Measurements from ENCODE around the gene RNF121. TPM values are rescaled to one million over a fixed set of nuclear protein-coding genes. Genes with fewer than 3 reads are reported as not detected.

The RNF121 gene
- total RNA-seq, 1 donor from 2014 or later = 32.5 TPM

DNA sequence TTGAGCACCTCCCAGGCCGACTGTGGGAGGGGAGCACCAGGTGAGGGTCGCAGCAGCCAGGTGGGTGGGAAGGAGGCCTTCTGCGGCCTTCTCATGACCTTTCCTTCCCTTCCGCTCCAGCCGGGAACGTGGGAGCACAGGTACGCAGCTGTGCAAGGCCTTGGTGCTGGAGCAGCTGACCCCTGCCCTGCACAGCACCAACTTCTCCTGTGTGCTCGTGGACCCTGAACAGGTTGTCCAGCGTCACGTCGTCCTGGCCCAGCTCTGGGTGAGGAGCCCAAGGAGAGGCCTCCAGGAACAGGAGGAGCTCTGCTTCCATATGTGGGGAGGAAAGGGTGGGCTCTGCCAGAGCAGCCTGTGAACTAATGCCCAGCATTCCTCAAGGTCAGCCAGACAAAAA lies 72.4 kb downstream of the RNF121 start:
- no peak for DNase-seq (ENCODE audit: low spot score)
- intact Hi-C loops (cut with DNase I) = no loop called here
- no peak for ATAC-seq

DNA sequence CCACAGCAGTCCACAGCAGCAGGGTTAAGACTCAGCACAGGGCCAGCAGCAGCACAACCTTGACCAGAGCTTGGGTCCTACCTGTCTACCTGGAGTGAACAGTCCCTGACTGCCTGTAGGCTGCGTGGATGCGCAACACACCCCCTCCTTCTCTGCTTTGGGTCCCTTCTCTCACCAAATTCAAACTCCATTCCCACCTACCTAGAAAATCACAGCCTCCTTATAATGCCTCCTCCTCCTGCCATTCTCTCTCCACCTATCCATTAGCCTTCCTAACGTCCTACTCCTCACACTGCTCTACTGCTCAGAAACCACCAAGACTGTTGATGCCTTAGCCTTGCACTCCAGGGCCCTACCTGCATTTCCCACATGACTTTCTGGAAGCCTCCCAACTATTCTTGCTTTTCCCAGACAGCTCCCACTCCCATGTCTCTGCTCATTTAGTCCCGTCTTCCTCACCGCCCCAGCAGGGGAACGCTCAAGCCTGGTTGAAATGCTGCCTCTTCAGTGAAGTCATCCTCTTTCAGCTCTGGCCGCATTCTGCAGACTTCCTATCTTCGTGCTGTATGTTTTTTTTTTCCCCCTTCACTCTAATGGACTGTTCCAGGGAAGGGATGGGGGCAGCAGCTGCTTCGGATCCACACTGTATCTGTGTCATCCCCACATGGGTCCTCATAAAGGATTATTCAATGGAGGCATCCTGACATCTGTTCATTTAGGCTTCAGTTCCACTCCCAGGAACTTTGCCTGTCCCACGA lies 73.2 kb downstream of the RNF121 start:
- intact Hi-C loops (cut with DNase I) = no loop called here
- DNase-seq (ENCODE audit: low spot score) = no peak
- ATAC-seq = no peak

- DNase-seq (ENCODE audit: low spot score) (no peak), ATAC-seq (no peak)
- intact Hi-C loops (cut with DNase I) = no loop called here
These were observed 74.3 kb downstream of the RNF121 start for GRCh38 chr11:72002841-72003775.

DNA sequence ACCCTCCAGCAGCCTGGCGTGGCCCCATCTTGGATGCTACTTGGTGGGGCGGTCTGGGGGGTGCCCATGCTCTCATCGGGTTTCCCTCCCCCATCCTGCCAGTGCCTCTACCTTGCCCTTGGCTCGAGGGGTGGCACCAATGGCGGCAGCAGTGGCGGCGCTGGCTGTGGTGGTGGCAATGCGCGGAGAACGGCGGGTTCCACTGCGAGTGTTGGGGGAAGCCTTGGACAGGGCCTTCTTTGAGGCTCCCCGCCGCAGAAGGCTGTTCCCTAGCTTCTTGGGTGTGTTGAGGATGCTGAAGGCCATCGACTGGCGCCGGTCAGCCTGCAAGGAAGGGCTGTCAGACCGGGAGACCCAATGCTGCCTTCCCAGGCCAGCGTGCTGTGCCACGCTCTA lies 74.9 kb downstream of the RNF121 start:
- ATAC-seq (no peak), DNase-seq (ENCODE audit: low spot score) (no peak)
- intact Hi-C loops (cut with DNase I) = no loop called here

DNA sequence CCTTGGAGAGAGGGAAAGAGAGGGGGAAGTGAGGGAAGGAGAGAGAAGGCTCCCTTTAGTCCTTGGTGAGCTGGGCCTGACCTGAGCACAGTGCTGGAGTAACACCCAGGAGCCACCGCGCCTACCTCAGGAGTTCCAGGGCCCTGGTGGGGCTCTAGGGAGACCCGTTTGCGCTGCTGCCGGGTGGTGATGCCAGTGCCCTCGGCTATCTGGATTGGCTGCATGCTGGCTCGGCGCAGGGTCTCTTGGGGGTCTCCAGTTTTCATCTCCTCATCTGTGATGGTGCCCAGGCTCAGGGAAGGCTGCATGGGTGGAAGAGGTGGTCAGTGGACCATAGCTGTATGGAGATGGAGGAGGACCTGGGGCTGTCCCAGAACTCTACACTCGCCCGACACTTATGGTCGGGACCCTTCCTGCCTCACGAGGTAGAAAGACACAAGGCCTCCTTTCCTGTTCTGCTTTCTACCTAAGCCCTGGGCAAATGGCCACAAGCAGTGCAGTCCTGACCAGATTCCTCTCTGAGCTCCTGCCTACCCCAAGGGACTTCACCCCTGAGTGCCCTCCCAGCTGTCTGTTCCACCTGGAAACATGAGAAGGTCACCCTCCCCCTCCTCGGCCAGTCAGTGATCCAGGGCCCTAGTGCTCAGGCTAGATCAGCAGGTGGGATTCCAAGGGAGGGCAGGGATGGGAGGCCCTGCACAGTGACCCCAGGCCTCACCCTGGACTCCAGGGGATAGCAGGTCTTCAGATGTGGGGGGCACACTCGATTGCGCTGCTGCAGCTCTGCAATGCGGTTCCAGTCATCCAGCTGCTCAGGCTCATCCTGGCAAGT lies 75.9 kb downstream of the RNF121 start:
- DNase-seq (ENCODE audit: low spot score) (no peak), ATAC-seq (no peak)
- intact Hi-C loops (cut with DNase I) = no loop called here

DNA sequence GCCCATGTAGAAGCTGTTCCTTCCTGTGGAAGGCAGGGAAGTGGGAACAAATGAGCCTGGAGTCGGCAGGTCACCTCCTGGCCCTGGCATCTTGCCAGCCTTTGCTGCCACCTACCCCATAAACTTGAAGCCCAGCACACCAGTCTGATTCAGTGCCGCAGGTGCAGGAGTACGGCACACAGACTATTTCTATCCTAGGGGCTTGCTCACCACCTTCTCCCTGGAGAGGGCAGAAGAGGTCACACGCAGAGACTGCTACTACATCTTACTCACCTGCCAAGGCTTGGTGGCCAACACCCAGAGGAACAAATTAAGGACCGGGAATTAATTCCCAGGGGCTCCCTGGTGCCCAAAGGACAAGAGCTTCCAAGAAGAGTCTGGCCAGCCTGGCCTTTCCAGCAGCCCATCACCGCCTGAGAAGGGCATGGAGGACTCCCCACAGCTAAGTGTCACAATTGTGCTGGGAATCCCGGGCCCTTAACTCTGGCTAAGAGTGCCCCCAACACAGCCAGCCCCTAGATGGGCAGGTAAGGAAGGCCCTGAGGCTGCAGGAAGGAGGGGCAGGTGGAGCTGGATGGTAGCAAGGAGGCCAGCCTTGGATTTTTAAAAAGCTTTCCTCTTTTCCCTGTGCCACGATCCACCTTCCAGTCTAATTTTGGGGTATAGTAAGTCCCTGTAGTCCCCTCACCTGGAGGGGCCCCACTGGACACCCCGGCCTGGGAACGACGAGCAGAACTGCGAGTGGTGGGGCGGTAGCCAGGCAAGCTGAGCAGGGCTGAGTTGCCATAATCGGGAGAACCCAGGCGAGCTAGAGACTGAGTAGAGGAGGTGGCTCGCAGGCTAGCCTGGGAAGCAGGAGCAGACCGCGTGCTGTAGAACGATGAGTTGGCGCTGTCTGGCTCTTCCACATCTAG lies 76.8 kb downstream of the RNF121 start:
- DNase-seq (ENCODE audit: low spot score) = no peak
- no peak for ATAC-seq
- intact Hi-C loops (cut with DNase I) = no loop called here

DNA sequence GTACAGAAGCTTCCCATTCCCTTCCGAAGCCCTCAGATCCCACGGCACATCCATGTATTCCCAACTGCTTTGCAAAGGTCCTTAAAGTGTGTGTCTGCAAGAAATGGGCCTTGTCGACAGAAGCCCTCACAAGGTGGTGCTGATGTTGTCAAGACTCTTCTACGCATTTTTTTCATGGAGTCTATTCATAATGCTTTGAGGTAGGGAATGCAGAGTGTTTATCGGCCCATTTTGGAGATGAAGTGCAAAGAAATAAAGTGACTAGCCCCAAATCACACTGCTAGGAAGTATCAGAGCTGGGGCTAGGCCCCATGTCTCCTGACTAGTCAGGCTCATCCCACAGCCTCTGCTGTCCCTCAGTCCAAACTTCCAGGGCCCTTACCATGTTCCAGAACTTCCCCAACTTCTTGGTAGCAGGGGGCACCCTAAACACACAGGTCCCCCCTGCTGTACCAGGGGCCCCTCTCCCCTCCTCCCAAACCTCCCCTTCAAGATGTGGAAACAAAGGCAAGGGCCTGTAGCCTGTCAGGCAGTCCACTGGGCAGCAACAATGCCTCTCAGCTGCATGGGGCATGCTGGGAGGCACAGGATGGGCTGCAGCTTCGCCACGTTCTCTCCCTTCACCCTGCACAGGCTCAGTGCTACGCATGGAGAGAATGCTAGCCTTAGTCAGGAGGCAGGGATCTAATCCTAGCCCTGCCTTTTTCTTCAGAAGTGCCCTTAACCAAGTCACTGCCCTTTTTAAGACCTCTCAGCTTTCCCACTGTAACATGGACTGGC lies 77.7 kb downstream of the RNF121 start:
- no peak for ATAC-seq
- DNase-seq (ENCODE audit: low spot score) = no peak
- intact Hi-C loops (cut with DNase I) = no loop called here

- no peak for DNase-seq (ENCODE audit: low spot score)
- ATAC-seq = no peak
- intact Hi-C loops (cut with DNase I) = no loop called here
These were observed 78.2 kb downstream of the RNF121 start for GRCh38 chr11:72007089-72007476.

GRCh38 chr11:72007587-72007986 lies 78.7 kb downstream of the RNF121 start:
- no peak for DNase-seq (ENCODE audit: low spot score)
- ATAC-seq = no peak
- intact Hi-C loops (cut with DNase I) = no loop called here

- intact Hi-C loops (cut with DNase I) = no loop called here
- ATAC-seq = no peak
- DNase-seq (ENCODE audit: low spot score) = no peak
These were observed 79.9 kb downstream of the RNF121 start for GRCh38 chr11:72008728-72009127.

DNA sequence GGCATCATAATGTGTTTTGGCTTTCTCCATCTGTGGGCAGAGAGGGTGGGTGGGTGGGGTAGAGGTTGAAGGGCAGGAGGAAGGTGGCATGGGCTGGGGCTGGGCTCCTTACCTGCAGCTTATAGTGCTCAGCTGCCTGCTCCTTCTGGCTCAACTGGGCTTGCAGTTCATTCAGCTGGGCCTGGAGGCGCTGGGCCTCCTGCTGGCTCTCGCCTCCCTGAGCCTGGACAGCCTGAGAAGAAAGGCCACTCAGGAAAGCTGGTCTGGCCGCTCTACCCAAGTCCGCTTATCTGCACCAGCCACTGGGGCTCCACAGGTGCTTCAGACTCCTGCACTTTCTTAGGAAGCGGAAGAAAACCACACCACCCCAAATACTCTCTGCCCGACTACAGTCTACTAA lies 80.3 kb downstream of the RNF121 start:
- intact Hi-C loops (cut with DNase I) = no loop called here
- ATAC-seq = no peak
- DNase-seq (ENCODE audit: low spot score) = no peak

- intact Hi-C loops (cut with DNase I) = no loop called here
- DNase-seq (ENCODE audit: low spot score) = no peak
- ATAC-seq = no peak
These were observed 81.8 kb downstream of the RNF121 start for GRCh38 chr11:72010529-72011233.

GRCh38 chr11:72012091-72012630 lies 83.3 kb downstream of the RNF121 start:
- ATAC-seq (no peak), DNase-seq (ENCODE audit: low spot score) (no peak)
- intact Hi-C loops (cut with DNase I) = no loop called here

DNA sequence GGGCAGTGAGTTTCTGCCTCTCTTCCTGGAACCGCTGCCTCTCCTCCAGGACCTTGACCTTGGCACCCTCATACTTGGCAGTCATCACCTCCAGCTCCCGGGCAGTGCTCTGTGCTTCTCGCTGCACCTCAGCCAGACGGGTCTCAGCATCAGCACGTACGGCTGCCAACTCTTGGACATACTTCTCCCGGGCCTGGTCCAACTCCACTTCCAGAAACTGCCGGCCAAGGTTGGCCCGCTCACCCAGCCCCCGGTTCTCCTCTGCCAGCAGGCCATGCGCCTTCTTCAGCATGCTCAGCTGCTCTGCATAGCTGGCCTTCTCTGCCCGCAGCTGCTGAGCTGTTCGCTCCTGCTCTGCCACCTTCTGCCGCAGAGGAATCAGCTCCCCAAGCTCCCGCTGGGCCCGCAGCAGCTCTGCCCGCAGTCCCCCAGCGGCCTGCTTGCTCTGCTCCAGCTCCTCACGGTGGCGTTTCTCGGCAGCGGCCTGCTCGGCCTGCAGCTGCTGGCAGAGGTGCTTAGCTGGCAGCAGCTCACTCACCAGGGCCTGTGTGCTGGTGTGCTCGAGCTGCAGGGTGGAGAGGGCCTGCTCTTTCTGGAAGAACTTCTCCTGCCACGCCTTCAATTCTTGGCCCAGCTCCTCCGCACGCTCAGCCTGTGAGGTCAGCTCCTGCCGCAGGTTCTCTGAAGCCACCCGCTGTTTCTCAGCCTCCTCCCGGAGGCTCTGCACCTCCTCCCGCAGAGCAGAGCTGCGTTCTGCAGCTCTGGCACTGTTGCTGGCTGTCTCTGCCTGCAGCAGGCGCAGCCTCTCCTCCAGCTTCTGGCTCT lies 84.3 kb downstream of the RNF121 start:
- intact Hi-C loops (cut with DNase I) = no loop called here
- DNase-seq (ENCODE audit: low spot score) (peak; percentile 74), ATAC-seq (peak; percentile 88)

DNA sequence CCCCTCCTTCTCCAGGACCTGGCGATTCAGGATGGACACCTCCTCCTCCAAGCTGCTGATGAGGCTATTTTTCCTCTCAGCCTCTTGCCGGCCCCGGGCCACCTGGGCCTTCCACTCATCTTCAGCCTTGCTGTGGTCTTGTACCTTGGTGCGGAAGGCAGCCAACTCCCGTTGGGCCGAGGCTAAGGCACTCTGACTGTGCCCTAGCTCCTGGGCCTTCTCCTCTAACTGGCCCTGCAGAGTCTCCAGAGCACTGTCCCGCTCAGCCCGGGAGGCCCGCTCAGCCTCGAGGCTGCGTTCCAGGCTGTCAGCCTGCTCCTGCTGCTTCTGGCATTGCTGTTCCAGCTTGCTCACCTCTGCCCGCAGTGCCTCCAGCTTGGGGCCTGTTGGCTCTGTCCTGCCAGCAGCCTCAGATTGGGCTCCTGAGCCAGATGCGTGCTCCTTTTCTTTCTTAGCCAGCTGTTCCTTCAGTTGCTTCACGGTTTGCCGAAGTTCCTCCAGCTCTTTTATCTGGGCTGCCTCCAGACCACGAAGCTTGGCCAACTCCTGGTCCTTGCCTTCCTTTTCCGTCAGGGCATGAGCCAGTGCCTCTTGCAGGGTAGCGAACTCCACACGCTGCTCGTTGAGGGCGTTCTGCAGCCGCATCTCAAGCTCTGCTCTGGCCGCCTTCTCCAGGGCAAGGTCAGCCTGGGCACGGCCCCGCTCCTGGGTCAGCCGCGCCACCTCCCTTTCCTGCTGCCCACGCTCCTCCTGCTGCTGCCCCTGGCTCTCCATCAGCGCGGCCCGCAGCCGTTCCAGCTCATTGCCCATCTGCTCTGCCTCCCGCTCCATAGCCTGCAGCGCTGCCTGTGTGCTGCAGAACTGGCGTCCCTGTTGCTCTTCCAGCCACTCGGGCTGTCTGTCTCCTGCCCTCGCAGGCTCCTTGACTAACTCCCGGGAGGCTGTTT lies 85.2 kb downstream of the RNF121 start:
- DNase-seq (ENCODE audit: low spot score) (no peak), ATAC-seq (peak; percentile 33)
- intact Hi-C loops (cut with DNase I) = no loop called here
